Astrocyte (in vitro differentiated cells and primary cell): ENCODE data around the gene EMX2. TPM values are rescaled to one million over a fixed set of nuclear protein-coding genes. Genes with fewer than 3 reads are reported as not detected.

Experiments used
- DNase-seq: peaks from one replicate; pipeline ENCODE4 v3.0.0-alpha.2; 2010; ENCODE audit warnings: low read depth
- FAIRE-seq: peaks from 2 replicates; lab custom pipeline; 2011; peaks lifted over from hg19 to GRCh38; lab: Jason Lieb, UNC
- H2AFZ ChIP-seq: 2 replicates; pipeline ENCODE4 v1.6.0; 2012; ENCODE audit warnings: low read depth, low read length, inconsistent platforms
- H3K27ac ChIP-seq: 2 replicates; pipeline ENCODE4 v1.5.1; 2011; ENCODE audit warnings: low read depth, low read length, inconsistent platforms
- H3K27me3 ChIP-seq: 2 replicates; pipeline ENCODE4 v1.6.0; 2011; ENCODE audit warnings: low read length, inconsistent platforms; ENCODE audit not compliant: insufficient read depth
- H3K36me3 ChIP-seq: 2 replicates; pipeline ENCODE4 v1.5.1; 2011; ENCODE audit warnings: low read length, inconsistent platforms; ENCODE audit not compliant: insufficient read depth
- H3K4me1 ChIP-seq: 2 replicates; pipeline ENCODE4 v1.5.1; 2011; ENCODE audit warnings: low read length, inconsistent platforms; ENCODE audit not compliant: insufficient read depth
- H3K4me2 ChIP-seq: 2 replicates; pipeline ENCODE4 v1.6.0; 2012; ENCODE audit warnings: low read length, inconsistent platforms
- H3K4me3 ChIP-seq: 2 replicates; pipeline ENCODE4 v1.5.1; 2011; ENCODE audit warnings: low read depth, mild to moderate bottlenecking, low read length, inconsistent platforms; ENCODE audit not compliant: insufficient read depth
- H3K79me2 ChIP-seq: 2 replicates; pipeline ENCODE4 v1.6.0; 2012; ENCODE audit warnings: mild to moderate bottlenecking, low read length, inconsistent platforms; ENCODE audit not compliant: insufficient read depth
- H3K9ac ChIP-seq: 2 replicates; pipeline ENCODE4 v1.6.0; 2012; ENCODE audit warnings: mild to moderate bottlenecking, low read length, inconsistent platforms
- H3K9me3 ChIP-seq: 2 replicates; pipeline ENCODE4 v1.5.1; 2012; ENCODE audit warnings: low read depth, mild to moderate bottlenecking, low read length, inconsistent platforms; ENCODE audit not compliant: insufficient read depth
- H4K20me1 ChIP-seq: 2 replicates; pipeline ENCODE4 v1.6.0; 2012; ENCODE audit warnings: low read length, inconsistent platforms; ENCODE audit not compliant: insufficient read depth
- H3K27ac Mint-ChIP-seq: one replicate; pipeline ENCODE4 v1.8.0; 2021; ENCODE audit warnings: mild to moderate bottlenecking, mixed read lengths; ENCODE audit not compliant: unreplicated experiment
- H3K27me3 Mint-ChIP-seq: one replicate; pipeline ENCODE4 v1.8.0; 2021; ENCODE audit warnings: low read depth, mixed read lengths; ENCODE audit not compliant: unreplicated experiment
- H3K36me3 Mint-ChIP-seq: one replicate; pipeline ENCODE4 v1.8.0; 2021; ENCODE audit warnings: low read depth, mixed read lengths; ENCODE audit not compliant: unreplicated experiment
- H3K4me1 Mint-ChIP-seq: one replicate; pipeline ENCODE4 v1.8.0; 2021; ENCODE audit warnings: low read depth, mixed read lengths; ENCODE audit not compliant: unreplicated experiment
- H3K4me3 Mint-ChIP-seq: one replicate; pipeline ENCODE4 v1.8.0; 2021; ENCODE audit warnings: mild to moderate bottlenecking, moderate library complexity, mixed read lengths; ENCODE audit not compliant: unreplicated experiment
- H3K9me3 Mint-ChIP-seq: one replicate; pipeline ENCODE4 v1.8.0; 2021; ENCODE audit warnings: mild to moderate bottlenecking, mixed read lengths; ENCODE audit not compliant: unreplicated experiment
- EZH2 ChIP-seq: IDR thresholded peaks from 2 replicates; pipeline ENCODE4 v1.6.1; 2012; ENCODE audit warnings: mild to moderate bottlenecking, low read length, inconsistent platforms; ENCODE audit not compliant: insufficient read depth
- total RNA-seq: library from RNA; stranded (reverse); gene quantifications from 2 replicates; pipeline ENCODE4 v1.2.1, GENCODE V29; 2021
- TF ChIP-seq, protein P1 (sequence below): IDR thresholded peaks from 2 replicates; pipeline ENCODE4 v1.5.1; 2011; ENCODE audit warnings: low read depth, mild to moderate bottlenecking, inconsistent platforms, low read length, moderate library complexity; ENCODE audit not compliant: insufficient read depth

Gene EMX2
- total RNA-seq, 1 donor from 2014 or later = not detected

- DNase-seq (no peak), FAIRE-seq (no peak)
- no peak overlapping the region for H3K9ac ChIP-seq
- no peak overlapping the region for H2AFZ ChIP-seq
- Mint-ChIP-seq H3K9me3 (peaks cover 2% of the 10 kb centered on the region), H3K4me1 (no peaks in the 10 kb centered on the region), H3K27me3 (peaks cover 56% of the 10 kb centered on the region), H3K36me3 (no peaks in the 10 kb centered on the region), H3K27ac (no peak overlapping the region), H3K4me3 (no peak overlapping the region)
- no peaks in the 10 kb centered on the region for H3K4me1 ChIP-seq
- H3K36me3 ChIP-seq = no peaks in the 10 kb centered on the region
- H3K79me2 ChIP-seq = no peaks in the 10 kb centered on the region
- H3K4me3 ChIP-seq = no peak overlapping the region
- no peaks in the 10 kb centered on the region for H3K27me3 ChIP-seq
- H3K27ac ChIP-seq = no peak overlapping the region
- H4K20me1 ChIP-seq = no peaks in the 10 kb centered on the region
- TF ChIP-seq, protein P1, sequence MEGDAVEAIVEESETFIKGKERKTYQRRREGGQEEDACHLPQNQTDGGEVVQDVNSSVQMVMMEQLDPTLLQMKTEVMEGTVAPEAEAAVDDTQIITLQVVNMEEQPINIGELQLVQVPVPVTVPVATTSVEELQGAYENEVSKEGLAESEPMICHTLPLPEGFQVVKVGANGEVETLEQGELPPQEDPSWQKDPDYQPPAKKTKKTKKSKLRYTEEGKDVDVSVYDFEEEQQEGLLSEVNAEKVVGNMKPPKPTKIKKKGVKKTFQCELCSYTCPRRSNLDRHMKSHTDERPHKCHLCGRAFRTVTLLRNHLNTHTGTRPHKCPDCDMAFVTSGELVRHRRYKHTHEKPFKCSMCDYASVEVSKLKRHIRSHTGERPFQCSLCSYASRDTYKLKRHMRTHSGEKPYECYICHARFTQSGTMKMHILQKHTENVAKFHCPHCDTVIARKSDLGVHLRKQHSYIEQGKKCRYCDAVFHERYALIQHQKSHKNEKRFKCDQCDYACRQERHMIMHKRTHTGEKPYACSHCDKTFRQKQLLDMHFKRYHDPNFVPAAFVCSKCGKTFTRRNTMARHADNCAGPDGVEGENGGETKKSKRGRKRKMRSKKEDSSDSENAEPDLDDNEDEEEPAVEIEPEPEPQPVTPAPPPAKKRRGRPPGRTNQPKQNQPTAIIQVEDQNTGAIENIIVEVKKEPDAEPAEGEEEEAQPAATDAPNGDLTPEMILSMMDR = no peak
- no peak for TF ChIP-seq EZH2
- no peak overlapping the region for H3K4me2 ChIP-seq
- H3K9me3 ChIP-seq = no peaks in the 10 kb centered on the region
These were observed 25.9 kb upstream of the EMX2 start for GRCh38 chr10:117516681-117517080.

DNA sequence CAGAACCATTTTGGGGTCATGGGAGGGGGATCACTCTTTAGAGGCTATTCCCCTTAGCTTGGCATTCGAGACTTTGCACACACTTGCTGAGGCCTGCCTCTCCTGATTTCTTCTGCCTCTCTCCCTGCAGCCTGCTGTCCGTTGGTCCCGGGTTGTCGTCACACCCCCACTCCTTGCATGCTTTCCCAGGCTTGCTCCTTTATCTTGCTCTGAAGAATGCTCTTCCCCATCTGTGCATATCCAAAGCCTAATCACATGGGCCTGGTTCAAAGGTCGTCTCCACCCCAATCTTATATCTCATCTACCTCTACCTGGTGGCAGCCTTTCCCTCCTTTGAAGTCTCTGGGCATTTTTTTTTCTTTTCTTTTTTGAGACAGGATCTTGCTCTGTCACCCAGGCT, 24.3 kb upstream of the EMX2 start:
- Histone ChIP-seq H3K9me3 (no peaks in the 10 kb centered on the region), H3K27ac (no peak overlapping the region), H2AFZ (no peak overlapping the region), H3K9ac (no peak overlapping the region), H3K79me2 (no peaks in the 10 kb centered on the region), H3K36me3 (no peaks in the 10 kb centered on the region), H4K20me1 (no peaks in the 10 kb centered on the region), H3K4me2 (no peak overlapping the region), H3K4me3 (no peak overlapping the region), H3K27me3 (no peaks in the 10 kb centered on the region), H3K4me1 (no peaks in the 10 kb centered on the region)
- Mint-ChIP-seq H3K9me3 (peaks cover 2% of the 10 kb centered on the region), H3K27me3 (peaks cover 60% of the 10 kb centered on the region), H3K4me1 (no peaks in the 10 kb centered on the region), H3K27ac (no peak overlapping the region), H3K4me3 (no peak overlapping the region), H3K36me3 (no peaks in the 10 kb centered on the region)
- TF ChIP-seq, protein P1 = no peak
- no peak for TF ChIP-seq EZH2
- no peak for FAIRE-seq
- DNase-seq = no peak

GRCh38 chr10:117519286-117519685, 23.3 kb upstream of the EMX2 start:
- Histone ChIP-seq H3K4me2 (no peak overlapping the region), H4K20me1 (no peaks in the 10 kb centered on the region), H3K9me3 (no peaks in the 10 kb centered on the region), H3K79me2 (no peaks in the 10 kb centered on the region), H2AFZ (no peak overlapping the region), H3K27me3 (no peaks in the 10 kb centered on the region), H3K27ac (no peak overlapping the region), H3K9ac (no peak overlapping the region), H3K36me3 (no peaks in the 10 kb centered on the region), H3K4me3 (no peak overlapping the region), H3K4me1 (no peaks in the 10 kb centered on the region)
- Mint-ChIP-seq H3K36me3 (no peaks in the 10 kb centered on the region), H3K4me3 (no peak overlapping the region), H3K9me3 (peaks cover 2% of the 10 kb centered on the region), H3K27ac (no peak overlapping the region), H3K27me3 (peaks cover 61% of the 10 kb centered on the region), H3K4me1 (no peaks in the 10 kb centered on the region)
- TF ChIP-seq, protein P1 = no peak
- TF ChIP-seq EZH2 = no peak
- DNase-seq (no peak), FAIRE-seq (no peak)
